ENCODE results near the gene RALGDS.
"Not testable (repeated sequence)": the region's sequence is repeated elsewhere in the genome, so short reads cannot be mapped to it uniquely, and the experiment has no call there.

The RALGDS gene

GRCh38 chr9:133121198-133121914, at the start of gene RALGDS:
Gene RALGDS, minus strand, starts transcription at chr9:133121240. Its CDS starts 86 bp downstream, at chr9:133121154.
- peak; percentile 77 to 80 for DNase-seq

- DNase-seq: no peak
These were observed 49.7 kb upstream of the RALGDS start for GRCh38 chr9:133170716-133171115.

- DNase-seq: not testable (repeated sequence)
These were observed 48.6 kb upstream of the RALGDS start for GRCh38 chr9:133169687-133170086.

- DNase-seq: no peak
These were observed 48.1 kb upstream of the RALGDS start for GRCh38 chr9:133169102-133169501.

- no peak for DNase-seq
These were observed 47.4 kb upstream of the RALGDS start for GRCh38 chr9:133168432-133168831.

- no peak for DNase-seq
These were observed 46.7 kb upstream of the RALGDS start for GRCh38 chr9:133167769-133168168.

- no peak for DNase-seq
These were observed 46.2 kb upstream of the RALGDS start for GRCh38 chr9:133167096-133167730.

- no peak for DNase-seq
These were observed 45.4 kb upstream of the RALGDS start for GRCh38 chr9:133166392-133166791.

- no peak for DNase-seq
These were observed 44.4 kb upstream of the RALGDS start for GRCh38 chr9:133165452-133165730.

- DNase-seq: no peak
These were observed 43.2 kb upstream of the RALGDS start for GRCh38 chr9:133164191-133164590.

- peak; percentile 27 to 88 for DNase-seq
These were observed 42.6 kb upstream of the RALGDS start, which contains the start of gene GBGT1 for GRCh38 chr9:133163504-133164172. Gene GBGT1, minus strand, starts transcription at chr9:133163914. Its CDS starts 1,502 bp downstream, at chr9:133162412.

- no peak for DNase-seq
These were observed 41.9 kb upstream of the RALGDS start for GRCh38 chr9:133162861-133163503.

GRCh38 chr9:133161547-133161950, 40.5 kb upstream of the RALGDS start:
- no peak for DNase-seq

- DNase-seq: peak in 1 of 2 donors; percentile 48
These were observed 39.9 kb upstream of the RALGDS start for GRCh38 chr9:133160742-133161546.

- DNase-seq: no peak
These were observed 37.7 kb upstream of the RALGDS start for GRCh38 chr9:133158695-133159094.

GRCh38 chr9:133155156-133155555, 34.1 kb upstream of the RALGDS start:
- no peak for DNase-seq

- no peak for DNase-seq
These were observed 33.3 kb upstream of the RALGDS start for GRCh38 chr9:133154097-133154989.

GRCh38 chr9:133153227-133154096, 32.4 kb upstream of the RALGDS start:
- no peak for DNase-seq

GRCh38 chr9:133151601-133152525, 30.8 kb upstream of the RALGDS start:
- DNase-seq: no peak
